Effector memory CD4-positive, alpha-beta T cell (primary cell): ENCODE results near the gene NHP2.

ENCODE experiments used
- DNase-seq, 3 donors: peaks; one replicate each; pipeline ENCODE4 v3.0.0-alpha.2; 2020
- H3K27ac ChIP-seq: 2 replicates; pipeline ENCODE4 v1.7.0; 2013; ENCODE audit warnings: mild to moderate bottlenecking, low read length, moderate library complexity; ENCODE audit not compliant: insufficient read depth, poor library complexity, severe bottlenecking
- H3K27me3 ChIP-seq: replicated peaks from 2 replicates; pipeline ENCODE4 v1.7.0; 2013; ENCODE audit warnings: mild to moderate bottlenecking, low read length; ENCODE audit not compliant: insufficient read depth, control insufficient read depth, poor library complexity, severe bottlenecking
- H3K36me3 ChIP-seq: 2 replicates; pipeline ENCODE4 v1.7.0; 2013; ENCODE audit warnings: mild to moderate bottlenecking, low read length, moderate library complexity; ENCODE audit not compliant: control insufficient read depth, insufficient read depth
- H3K4me1 ChIP-seq: 2 replicates; pipeline ENCODE4 v1.7.0; 2013; ENCODE audit warnings: low read length, mild to moderate bottlenecking; ENCODE audit not compliant: control insufficient read depth, insufficient read depth, poor library complexity, severe bottlenecking
- H3K4me3 ChIP-seq: 2 replicates; pipeline ENCODE4 v1.7.0; 2013; ENCODE audit warnings: low read length, low read depth, mild to moderate bottlenecking; ENCODE audit not compliant: insufficient read depth, poor library complexity, severe bottlenecking
- H3K9me3 ChIP-seq: 2 replicates; pipeline ENCODE4 v1.7.0; 2013; ENCODE audit warnings: mild to moderate bottlenecking, low read length, moderate library complexity; ENCODE audit not compliant: control insufficient read depth

NHP2 gene

GRCh38 chr5:178107756-178108310 is 45.9 kb downstream of the NHP2 start:
- no peak for DNase-seq
- H3K27me3 ChIP-seq = no peaks in the 10 kb centered on the region
- no peak overlapping the region for H3K4me3 ChIP-seq

GRCh38 chr5:178106556-178107239 is 47.0 kb downstream of the NHP2 start:
- no peaks in the 10 kb centered on the region for H3K36me3 ChIP-seq
- no peaks in the 10 kb centered on the region for H3K27me3 ChIP-seq
- H3K4me3 ChIP-seq = no peak overlapping the region
- no peak overlapping the region for H3K27ac ChIP-seq
- H3K4me1 ChIP-seq = no peaks in the 10 kb centered on the region
- H3K9me3 ChIP-seq = no peaks in the 10 kb centered on the region
- DNase-seq = no peak

More at GRCh38 chr5:178107756-178108310, 45.9 kb downstream of the NHP2 start:
- Histone ChIP-seq H3K36me3 (no peaks in the 10 kb centered on the region), H3K27ac (no peak overlapping the region), H3K9me3 (no peaks in the 10 kb centered on the region), H3K4me1 (no peaks in the 10 kb centered on the region)

GRCh38 chr5:178106086-178106485 is 47.6 kb downstream of the NHP2 start:
- Histone ChIP-seq H3K4me3 (no peak overlapping the region), H3K9me3 (no peaks in the 10 kb centered on the region), H3K27me3 (no peaks in the 10 kb centered on the region), H3K4me1 (no peaks in the 10 kb centered on the region), H3K27ac (no peak overlapping the region), H3K36me3 (no peaks in the 10 kb centered on the region)
- DNase-seq = no peak

- H3K4me3 ChIP-seq = no peak overlapping the region
- H3K27me3 ChIP-seq = no peaks in the 10 kb centered on the region
- no peaks in the 10 kb centered on the region for H3K36me3 ChIP-seq
- H3K27ac ChIP-seq = no peak overlapping the region
- no peaks in the 10 kb centered on the region for H3K4me1 ChIP-seq
- DNase-seq = no peak
- no peaks in the 10 kb centered on the region for H3K9me3 ChIP-seq
These were observed 49.2 kb downstream of the NHP2 start for GRCh38 chr5:178104492-178104891.

GRCh38 chr5:178103612-178104011 is 50.1 kb downstream of the NHP2 start:
- H3K36me3 ChIP-seq = no peaks in the 10 kb centered on the region
- DNase-seq = no peak
- no peaks in the 10 kb centered on the region for H3K4me1 ChIP-seq
- no peak overlapping the region for H3K27ac ChIP-seq
- no peaks in the 10 kb centered on the region for H3K27me3 ChIP-seq
- H3K9me3 ChIP-seq = no peaks in the 10 kb centered on the region
- no peak overlapping the region for H3K4me3 ChIP-seq
